ENCODE data around the gene BLTP2. TPM values are rescaled to one million over a fixed set of nuclear protein-coding genes. Genes with fewer than 3 reads are reported as not detected.

BLTP2 gene
- total and polyA plus RNA-seq, 2 of the 13 experiments (the other 11 are each of a cell fraction or from before 2014, with no cell fraction given) = 66.7 to 80.9 TPM

GRCh38 chr17:28598799-28599310 is 46.1 kb downstream of the BLTP2 start, which contains the start of gene SPAG5 (continued):
- no peak for TF ChIP-seq ZBTB44 (CRISPR knock-in tag; IDR thresholded peaks at IDR 0.05)
- no peak for TF ChIP-seq CEBPB (IDR thresholded peaks at IDR 0.05; ENCODE audit: borderline replicate concordance, low read depth, low read length)
- TF ChIP-seq CREM (IDR thresholded peaks at IDR 0.05) = no peak
- no peak for TF ChIP-seq CREM (CRISPR knock-in tag; IDR thresholded peaks at IDR 0.05)
- no peak for TF ChIP-seq TRAFD1 (CRISPR knock-in tag; IDR thresholded peaks at IDR 0.05; ENCODE audit: borderline replicate concordance)
- TF ChIP-seq SOX6 (IDR thresholded peaks at IDR 0.05) = no peak
- TF ChIP-seq SOX6 (CRISPR knock-in tag; IDR thresholded peaks at IDR 0.05) = peak; percentile 62
- TF ChIP-seq ZBTB4 (CRISPR knock-in tag; IDR thresholded peaks at IDR 0.05; ENCODE audit: borderline replicate concordance) = no peak
- 0 out of 2 replicates have a peak, but pooled peaks have one; percentile 8 for TF ChIP-seq ARID5B (CRISPR knock-in tag; IDR thresholded peaks at IDR 0.05)
- TF ChIP-seq ZBTB8A (CRISPR knock-in tag; IDR thresholded peaks at IDR 0.05; ENCODE audit: borderline replicate concordance, low read depth) = no peak
- peak; percentile 37; the same call in 1 of the 2 replicates for TF ChIP-seq GMEB2 (CRISPR knock-in tag; IDR thresholded peaks at IDR 0.05; ENCODE audit: low read depth)
- TF ChIP-seq MLX (CRISPR knock-in tag; IDR thresholded peaks at IDR 0.05) = no peak
- TF ChIP-seq ESRRA (CRISPR knock-in tag; IDR thresholded peaks at IDR 0.05; ENCODE audit: low read depth) = peak; percentile 34; the same call in 1 of the 2 replicates
- TF ChIP-seq NFIB (CRISPR knock-in tag; IDR thresholded peaks at IDR 0.05; ENCODE audit: borderline replicate concordance) = no peak
- no peak for TF ChIP-seq IRF2 (CRISPR knock-in tag; IDR thresholded peaks at IDR 0.05)
- no peak for TF ChIP-seq ZNF775 (CRISPR knock-in tag; IDR thresholded peaks at IDR 0.05; ENCODE audit: borderline replicate concordance)
- TF ChIP-seq ZNF816 (CRISPR knock-in tag; IDR thresholded peaks at IDR 0.05; ENCODE audit: borderline replicate concordance) = peak; percentile 73; the same call in 1 of the 2 replicates
